Stimulated activated memory B cell treated with anti-CD40 and anti-IgM and Interleukin-4, amounts not matched to agents 10 μg/mL and 1 μg/mL and 100 μg/mL, for 72 hours (primary cell): ENCODE results near the gene PCDHA1.
"Not testable (repeated sequence)": the region's sequence is repeated elsewhere in the genome, so short reads cannot be mapped to it uniquely, and the experiment has no call there.

Experiments
- ATAC-seq: fragments of 150-1000 bp; cut with Tn5 transposase; 2 replicates; pipeline ENCODE4 v1.10.0; 2021
- H3K27ac Mint-ChIP-seq: one replicate; pipeline ENCODE4 v1.8.0; 2022; ENCODE audit warnings: mild to moderate bottlenecking, mixed read lengths
- H3K27me3 Mint-ChIP-seq: one replicate; pipeline ENCODE4 v1.8.0; 2022; ENCODE audit warnings: mixed read lengths
- H3K36me3 Mint-ChIP-seq: one replicate; pipeline ENCODE4 v1.8.0; 2022; ENCODE audit warnings: mixed read lengths
- H3K4me1 Mint-ChIP-seq: one replicate; pipeline ENCODE4 v1.8.0; 2022; ENCODE audit warnings: mixed read lengths
- H3K4me3 Mint-ChIP-seq: one replicate; pipeline ENCODE4 v1.8.0; 2022; ENCODE audit warnings: mild to moderate bottlenecking, moderate library complexity, mixed read lengths
- H3K9me3 Mint-ChIP-seq: one replicate; pipeline ENCODE4 v1.8.0; 2022; ENCODE audit warnings: mixed read lengths

The PCDHA1 gene

GRCh38 chr5:140857987-140858240 is 72.0 kb downstream of the PCDHA1 start:
- no peak overlapping the region for H3K27ac Mint-ChIP-seq
- ATAC-seq: no peak

GRCh38 chr5:140862441-140863295 is 76.7 kb downstream of the PCDHA1 start:
- Mint-ChIP-seq H3K27ac (no peak overlapping the region), H3K9me3 (no peaks in the 10 kb centered on the region), H3K4me3 (no peak overlapping the region), H3K4me1 (no peaks in the 10 kb centered on the region), H3K27me3 (no peaks in the 10 kb centered on the region), H3K36me3 (no peaks in the 10 kb centered on the region)
- ATAC-seq: no peak

More at GRCh38 chr5:140857987-140858240, 72.0 kb downstream of the PCDHA1 start:
- Mint-ChIP-seq H3K4me1 (no peaks in the 10 kb centered on the region), H3K36me3 (no peaks in the 10 kb centered on the region), H3K27me3 (peaks cover 6% of the 10 kb centered on the region), H3K9me3 (peaks cover 6% of the 10 kb centered on the region), H3K4me3 (no peak overlapping the region)

GRCh38 chr5:140868721-140869554 is 83.0 kb downstream of the PCDHA1 start, which contains the start of gene PCDHA11:
Gene PCDHA11, plus strand, starts transcription at chr5:140868957. Its CDS starts 147 bp downstream, at chr5:140869104.
- H3K27me3 Mint-ChIP-seq: no peaks in the 10 kb centered on the region
- no peak within 1 kb of the TSS for H3K4me3 Mint-ChIP-seq
- no peak for ATAC-seq
- H3K27ac Mint-ChIP-seq: no peak within 1 kb of the TSS
- H3K36me3 Mint-ChIP-seq: no peaks in the 10 kb centered on the region
- no peaks in the 10 kb centered on the region for H3K9me3 Mint-ChIP-seq
- H3K4me1 Mint-ChIP-seq: no peaks in the 10 kb centered on the region

- Mint-ChIP-seq H3K9me3 (no peaks in the 10 kb centered on the region), H3K4me3 (no peak overlapping the region), H3K36me3 (no peaks in the 10 kb centered on the region), H3K27ac (no peak overlapping the region), H3K27me3 (no peaks in the 10 kb centered on the region), H3K4me1 (no peaks in the 10 kb centered on the region)
- ATAC-seq: no peak
Measured at GRCh38 chr5:140869555-140869886, 83.6 kb downstream of the PCDHA1 start.

GRCh38 chr5:140870221-140871201 is 84.6 kb downstream of the PCDHA1 start:
- Mint-ChIP-seq H3K9me3 (no peaks in the 10 kb centered on the region), H3K4me1 (no peaks in the 10 kb centered on the region), H3K27ac (no peak overlapping the region), H3K4me3 (no peak overlapping the region), H3K36me3 (no peaks in the 10 kb centered on the region), H3K27me3 (no peaks in the 10 kb centered on the region)
- no peak for ATAC-seq

- Mint-ChIP-seq H3K27me3 (peaks cover 20% of the 10 kb centered on the region), H3K4me3 (no peak within 1 kb of the TSS), H3K36me3 (no peaks in the 10 kb centered on the region), H3K9me3 (peaks cover 6% of the 10 kb centered on the region), H3K27ac (no peak within 1 kb of the TSS), H3K4me1 (no peaks in the 10 kb centered on the region)
- no peak for ATAC-seq
Measured at GRCh38 chr5:140875085-140876065, 89.4 kb downstream of the PCDHA1 start, which contains the start of gene PCDHA12. Gene PCDHA12, plus strand, starts transcription at chr5:140875308. Its CDS starts 165 bp downstream, at chr5:140875473.

GRCh38 chr5:140876541-140877261 is 90.8 kb downstream of the PCDHA1 start:
- H3K4me3 Mint-ChIP-seq, ATAC-seq, H3K4me1 Mint-ChIP-seq, H3K36me3 Mint-ChIP-seq, H3K27ac Mint-ChIP-seq: not testable (repeated sequence)
- Mint-ChIP-seq H3K27me3 (peaks cover 33% of the 10 kb centered on the region), H3K9me3 (peaks cover 13% of the 10 kb centered on the region)

- H3K4me3 Mint-ChIP-seq: no peak overlapping the region
- no peaks in the 10 kb centered on the region for H3K4me1 Mint-ChIP-seq
- no peak for ATAC-seq
- H3K36me3 Mint-ChIP-seq: no peaks in the 10 kb centered on the region
- H3K27me3 Mint-ChIP-seq: peaks cover 36% of the 10 kb centered on the region
- no peak overlapping the region for H3K27ac Mint-ChIP-seq
- H3K9me3 Mint-ChIP-seq: peaks cover 14% of the 10 kb centered on the region
Measured at GRCh38 chr5:140877262-140877581, 91.3 kb downstream of the PCDHA1 start.

- peaks cover 36% of the 10 kb centered on the region for H3K27me3 Mint-ChIP-seq
- no peak within 1 kb of the TSS for H3K27ac Mint-ChIP-seq
- no peak for ATAC-seq
- H3K9me3 Mint-ChIP-seq: peaks cover 17% of the 10 kb centered on the region
- H3K4me3 Mint-ChIP-seq: no peak within 1 kb of the TSS
- no peaks in the 10 kb centered on the region for H3K36me3 Mint-ChIP-seq
- no peaks in the 10 kb centered on the region for H3K4me1 Mint-ChIP-seq
Measured at GRCh38 chr5:140881889-140882590, 96.1 kb downstream of the PCDHA1 start, which contains the start of gene PCDHA13. Gene PCDHA13, plus strand, starts transcription at chr5:140882124. Its CDS starts 145 bp downstream, at chr5:140882269.

- Mint-ChIP-seq H3K9me3 (peaks cover 17% of the 10 kb centered on the region), H3K4me1 (no peaks in the 10 kb centered on the region), H3K27me3 (peaks cover 36% of the 10 kb centered on the region), H3K4me3 (no peak overlapping the region), H3K36me3 (no peaks in the 10 kb centered on the region), H3K27ac (no peak overlapping the region)
- no peak for ATAC-seq
Measured at GRCh38 chr5:140882591-140882899, 96.6 kb downstream of the PCDHA1 start.

GRCh38 chr5:140883373-140883772 is 97.4 kb downstream of the PCDHA1 start:
- Mint-ChIP-seq H3K4me3 (no peak overlapping the region), H3K36me3 (no peaks in the 10 kb centered on the region), H3K9me3 (peaks cover 17% of the 10 kb centered on the region), H3K27ac (no peak overlapping the region), H3K27me3 (peaks cover 36% of the 10 kb centered on the region), H3K4me1 (no peaks in the 10 kb centered on the region)
- no peak for ATAC-seq

GRCh38 chr5:140883927-140884697 is 98.2 kb downstream of the PCDHA1 start:
- Mint-ChIP-seq H3K4me3 (no peak overlapping the region), H3K9me3 (peaks cover 13% of the 10 kb centered on the region), H3K27ac (no peak overlapping the region), H3K27me3 (peaks cover 29% of the 10 kb centered on the region), H3K36me3 (no peaks in the 10 kb centered on the region), H3K4me1 (no peaks in the 10 kb centered on the region)
- no peak for ATAC-seq

GRCh38 chr5:140916325-140916724 is 130.4 kb downstream of the PCDHA1 start:
- no peak for ATAC-seq
- Mint-ChIP-seq H3K4me3 (no peak overlapping the region), H3K27me3 (no peaks in the 10 kb centered on the region), H3K9me3 (peaks cover 17% of the 10 kb centered on the region), H3K27ac (no peak overlapping the region), H3K36me3 (no peaks in the 10 kb centered on the region), H3K4me1 (no peaks in the 10 kb centered on the region)
